Left lobe of liver (tissue), 2 donors: Measurements from ENCODE around the gene RIC8B. TPM values are rescaled to one million over a fixed set of nuclear protein-coding genes. Genes with fewer than 3 reads are reported as not detected.

Experiments used
- ATAC-seq: fragments of 200-7000 bp; cut with Tn5 transposase; one replicate; pipeline ENCODE4 v1.9.1; 2020; ENCODE audit warnings: mild to moderate bottlenecking, moderate library complexity
- DNase-seq: peaks from one replicate; pipeline ENCODE4 v3.0.0-alpha.2; 2020; ENCODE audit warnings: low spot score
- total RNA-seq: library from RNA; stranded (reverse); gene quantifications from one replicate; pipeline ENCODE4 v1.2.1, GENCODE V29; 2021
- donor health status: DM: no; HTN: no; CAD: no; lungs with moderate emphysema.
- donor health status: DM: no; HTN: yes; CAD: no.

RIC8B gene
- total RNA-seq, 1 donor from 2014 or later, result 9.6 TPM

GRCh38 chr12:106757623-106758348, 16.7 kb upstream of the RIC8B start:
- no peak for ATAC-seq
- DNase-seq, result no peak

GRCh38 chr12:106758349-106759110, 16.0 kb upstream of the RIC8B start:
- DNase-seq (no peak), ATAC-seq (peak; percentile 79)

DNA sequence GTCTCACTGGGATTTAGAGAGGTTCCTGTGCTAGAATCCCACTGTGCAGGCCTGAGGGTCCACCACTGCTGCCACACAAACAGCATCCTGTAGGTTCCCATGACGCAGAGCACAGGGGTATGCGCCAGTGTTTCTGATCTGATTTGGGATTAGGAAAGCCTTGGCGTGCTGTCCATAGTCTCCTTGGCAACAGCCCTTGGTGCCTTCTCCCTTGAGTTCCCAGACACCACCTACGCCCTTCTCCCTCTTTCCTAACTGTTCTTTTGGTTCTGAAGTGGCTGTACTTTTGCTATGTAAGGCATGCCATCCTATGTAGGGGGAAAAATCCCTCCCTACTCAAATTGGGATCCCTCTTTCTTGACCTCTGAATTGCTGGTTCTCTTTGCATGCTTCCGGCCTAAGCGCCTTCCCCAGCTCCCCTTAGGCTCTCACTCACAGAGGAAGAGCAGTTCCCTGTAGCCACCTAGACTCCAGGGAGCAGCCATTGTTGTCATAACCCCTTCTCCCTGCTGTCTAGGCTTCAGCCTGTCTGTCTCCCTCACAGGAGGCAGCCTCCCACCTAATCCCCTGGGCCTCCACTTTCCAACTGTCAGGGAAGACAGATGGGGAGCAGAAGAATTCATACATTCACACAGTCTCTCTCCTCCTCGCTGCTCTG, 14.8 kb upstream of the RIC8B start:
- DNase-seq (no peak), ATAC-seq (no peak)

GRCh38 chr12:106760184-106760531, 14.3 kb upstream of the RIC8B start:
- no peak for DNase-seq
- no peak for ATAC-seq

DNA sequence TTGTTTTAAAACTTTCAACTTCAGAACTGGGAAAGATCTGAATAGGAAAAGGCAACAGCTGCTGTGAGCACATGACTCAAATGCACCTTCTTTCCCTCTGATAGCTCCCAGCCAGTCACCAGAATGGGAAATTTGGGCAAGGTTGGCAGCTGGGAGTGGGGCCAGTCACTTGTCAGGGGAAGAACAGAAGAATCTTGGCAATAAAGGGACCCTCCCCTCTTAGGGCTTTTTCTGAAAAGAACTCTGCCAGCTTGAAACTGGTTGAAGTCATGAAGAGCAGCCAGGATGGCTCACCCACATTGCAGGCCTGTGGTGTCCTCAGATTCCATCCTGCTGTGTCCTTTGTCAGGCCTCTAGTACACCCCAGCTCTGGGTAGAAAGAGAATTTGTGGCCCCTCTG, 10.3 kb upstream of the RIC8B start:
- DNase-seq, result no peak

GRCh38 chr12:106764738-106765137, 9.7 kb upstream of the RIC8B start:
- DNase-seq (peak; percentile 78), ATAC-seq (peak; percentile 80)

More for the DNA sequence above, 10.3 kb upstream of the RIC8B start:
- ATAC-seq, result no peak

DNA sequence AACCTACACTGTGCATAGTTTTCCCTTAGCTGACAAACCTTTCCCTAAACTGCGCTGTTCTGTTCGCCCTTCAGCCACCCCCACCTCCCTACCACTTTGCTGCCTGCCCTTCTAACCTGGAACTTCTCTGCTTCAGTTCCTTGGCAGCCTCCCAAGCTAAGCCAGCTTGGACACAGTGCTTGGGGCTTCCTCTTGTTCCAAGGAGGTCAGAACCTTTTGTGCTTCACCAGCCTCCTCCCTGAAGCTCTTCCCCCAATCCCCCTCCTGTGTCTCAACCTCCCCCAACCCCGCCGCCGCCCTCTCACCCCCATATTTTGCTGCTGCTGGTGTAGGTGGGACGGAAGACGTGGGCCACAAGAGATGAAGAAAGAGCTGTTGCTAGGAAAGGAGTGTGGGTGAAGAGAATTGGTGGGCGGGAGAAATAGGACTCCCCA, 8.1 kb upstream of the RIC8B start:
- DNase-seq (peak; percentile 87), ATAC-seq (peak; percentile 67)

GRCh38 chr12:106767206-106767605, 7.3 kb upstream of the RIC8B start:
- ATAC-seq, result no peak
- DNase-seq, result no peak

- DNase-seq (peak; percentile 84), ATAC-seq (peak; percentile 66)
Measured at GRCh38 chr12:106767954-106768822, 6.3 kb upstream of the RIC8B start.

DNA sequence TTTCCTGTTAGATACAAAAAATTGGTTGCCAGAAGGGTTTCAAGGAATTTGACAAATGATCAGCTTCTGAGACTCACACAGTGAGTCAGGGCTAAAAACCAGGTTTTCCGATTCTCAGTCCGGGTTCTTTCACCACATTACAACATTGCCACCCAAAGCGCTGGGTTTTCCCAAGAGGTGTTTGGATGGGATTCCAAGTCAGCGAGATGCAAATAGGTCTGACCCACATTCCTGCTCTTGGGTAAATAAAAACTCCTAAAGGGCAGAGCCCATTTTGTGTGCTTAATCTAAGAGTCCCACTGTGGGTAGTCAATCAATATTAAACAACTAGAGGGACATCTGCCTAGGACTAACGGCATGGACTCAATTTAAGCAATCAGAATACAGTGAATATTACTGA, 5.4 kb upstream of the RIC8B start:
- peak; percentile 84 for DNase-seq
- peak; percentile 44 for ATAC-seq

- ATAC-seq (no peak), DNase-seq (no peak)
Measured at GRCh38 chr12:106769546-106769945, 4.9 kb upstream of the RIC8B start.

GRCh38 chr12:106771425-106771824, 3.1 kb upstream of the RIC8B start:
- ATAC-seq, result no peak
- no peak for DNase-seq

- DNase-seq (no peak), ATAC-seq (peak; percentile 2)
Measured at GRCh38 chr12:106773286-106774004, 1.0 kb upstream of the RIC8B start.

DNA sequence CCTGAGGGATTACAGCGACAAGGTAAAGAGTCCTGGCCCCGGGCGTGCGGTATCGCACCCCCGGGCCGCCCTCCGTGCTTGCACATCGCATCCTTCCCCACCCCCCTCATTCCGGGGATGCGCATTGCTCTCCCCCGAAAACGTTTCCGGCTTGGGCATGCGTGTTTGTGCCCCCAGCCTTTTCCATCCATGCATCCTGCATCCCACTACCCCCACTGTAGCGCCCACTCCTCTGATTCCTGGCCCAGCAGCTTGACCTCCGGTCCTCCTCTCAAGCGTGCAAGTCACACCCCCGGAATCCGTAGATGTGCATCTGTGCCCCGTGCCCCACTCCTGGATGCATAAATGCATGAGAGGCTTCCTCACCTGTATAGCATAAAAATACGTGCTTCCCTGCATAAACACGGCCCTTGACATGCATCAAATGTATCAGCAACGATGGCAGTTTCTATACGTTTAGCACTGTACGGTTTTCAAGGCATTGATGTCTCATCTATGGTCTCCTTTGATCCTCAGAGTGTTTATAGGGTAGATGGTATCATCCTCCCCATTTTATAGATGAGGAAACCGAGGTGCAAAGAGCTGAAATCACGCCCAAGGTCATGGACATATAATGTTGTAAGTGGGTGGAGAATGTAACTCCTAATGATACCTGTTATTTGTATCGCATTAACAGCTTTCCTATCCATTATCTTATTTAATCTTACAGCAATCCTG, 484 bp downstream of the RIC8B start:
- ATAC-seq (no peak), DNase-seq (no peak)

- no peak for DNase-seq
- no peak for ATAC-seq
Measured at GRCh38 chr12:106776897-106777296, 2.4 kb downstream of the RIC8B start.

- DNase-seq, result no peak
- no peak for ATAC-seq
Measured at GRCh38 chr12:106780010-106780631, 5.6 kb downstream of the RIC8B start.

DNA sequence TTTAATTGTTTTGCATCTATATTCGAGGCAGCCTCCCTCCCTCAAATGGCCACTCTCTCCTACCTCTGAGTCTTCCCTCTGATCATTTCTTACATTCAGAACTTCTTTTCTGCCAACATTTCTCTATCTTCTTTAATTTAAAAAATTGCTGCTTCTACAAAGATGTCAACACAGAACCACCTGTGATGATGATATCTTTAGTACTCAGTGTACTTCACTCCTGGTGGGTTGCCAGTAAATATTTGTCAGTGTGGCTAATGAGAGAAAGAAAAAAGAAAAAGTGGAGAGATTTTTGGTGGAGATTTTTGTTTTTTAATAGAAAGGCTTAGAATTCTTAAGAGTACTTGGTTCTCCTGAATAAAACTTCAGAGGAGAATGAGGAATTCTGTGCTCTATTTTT, 8.1 kb downstream of the RIC8B start:
- ATAC-seq (peak; percentile 68), DNase-seq (no peak)

DNA sequence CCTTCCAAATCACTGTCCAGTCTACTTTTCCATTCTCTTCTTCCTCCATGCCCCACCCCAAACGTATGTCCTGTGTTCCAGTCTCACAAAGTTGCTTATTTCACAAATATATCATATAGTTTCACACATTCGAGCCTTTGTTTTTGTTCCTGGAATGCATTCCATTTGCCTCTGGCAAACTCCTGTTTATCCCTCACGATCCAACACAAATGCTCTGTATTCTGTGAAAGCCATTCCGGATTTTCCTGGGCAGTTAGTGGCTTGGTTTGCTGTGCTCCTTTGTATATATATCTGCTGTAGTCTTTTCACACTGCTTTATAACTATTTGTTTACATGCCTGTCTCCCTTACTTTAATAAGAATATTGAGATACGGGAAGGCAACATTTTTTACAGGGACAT, 9.0 kb downstream of the RIC8B start:
- DNase-seq (no peak), ATAC-seq (no peak)

DNA sequence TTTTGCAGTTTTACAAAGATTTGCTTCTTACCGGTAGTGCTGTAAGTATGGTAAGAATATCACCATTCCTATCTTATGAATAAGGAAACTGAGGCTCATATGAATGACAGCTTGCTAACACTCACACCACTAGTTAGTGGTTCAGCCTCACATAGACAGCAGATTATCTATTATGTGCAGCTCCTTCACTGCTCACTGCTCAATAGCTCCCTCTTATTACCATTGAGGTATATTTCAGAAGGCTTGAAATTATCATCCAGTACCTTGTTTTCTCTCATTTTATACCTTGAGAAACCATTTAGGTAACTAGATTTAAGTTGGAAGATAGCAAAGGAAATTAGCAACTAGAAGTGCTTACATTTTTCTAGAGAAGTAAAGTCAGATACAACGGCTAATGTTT, 15.5 kb downstream of the RIC8B start:
- ATAC-seq (peak; percentile 66), DNase-seq (no peak)
